NB4 (cell line): Measurements from ENCODE around the gene PARP2.
"Not testable (repeated sequence)": the region's sequence is repeated elsewhere in the genome, so short reads cannot be mapped to it uniquely, and the experiment has no call there.

Experiments
- DNase-seq: peaks from one replicate; pipeline ENCODE4 v3.0.0; 2010; ENCODE audit warnings: low read depth
- H3K4me3 ChIP-seq: one replicate; pipeline ENCODE4 v1.5.1; 2011; ENCODE audit warnings: mild to moderate bottlenecking, low read depth, low read length, moderate library complexity
- CTCF ChIP-seq: IDR thresholded peaks from one replicate; pipeline ENCODE4 v1.5.1; 2012; ENCODE audit warnings: low read depth, low read length
- MYC ChIP-seq: IDR thresholded peaks from 2 replicates; pipeline ENCODE4 v1.6.1; 2011; ENCODE audit warnings: low read depth, low read length
- POLR2A ChIP-seq: IDR thresholded peaks from 2 replicates; pipeline ENCODE4 v1.6.1; 2011; ENCODE audit warnings: mild to moderate bottlenecking; ENCODE audit not compliant: insufficient read length; ENCODE audit errors: extremely low read depth
- TF ChIP-seq, protein P1 (sequence below): IDR thresholded peaks from 2 replicates; pipeline ENCODE4 v1.6.1; 2011; ENCODE audit warnings: low read depth, low read length

The PARP2 gene

DNA sequence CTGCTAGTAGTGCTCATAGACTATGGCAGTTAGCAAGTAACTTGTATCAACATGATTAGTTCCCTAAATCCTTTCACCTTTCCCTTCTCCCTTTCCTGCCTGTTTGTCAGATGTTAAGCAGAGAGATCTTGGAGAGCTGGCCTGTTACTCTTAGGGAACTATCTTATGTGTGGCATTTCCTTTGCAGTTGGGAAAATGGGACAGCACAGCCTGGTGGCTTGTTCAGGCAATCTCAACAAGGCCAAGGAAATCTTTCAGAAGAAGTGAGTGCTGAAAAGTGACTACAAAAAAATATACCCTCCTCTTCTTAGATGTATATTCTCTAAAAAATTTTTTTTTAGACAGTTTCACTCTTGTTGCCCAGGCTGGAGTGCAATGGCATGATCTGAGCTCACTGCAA, 7.4 kb downstream of the PARP2 start:
- no peak for TF ChIP-seq POLR2A
- TF ChIP-seq CTCF = no peak
- TF ChIP-seq MYC = no peak
- TF ChIP-seq, protein P1, sequence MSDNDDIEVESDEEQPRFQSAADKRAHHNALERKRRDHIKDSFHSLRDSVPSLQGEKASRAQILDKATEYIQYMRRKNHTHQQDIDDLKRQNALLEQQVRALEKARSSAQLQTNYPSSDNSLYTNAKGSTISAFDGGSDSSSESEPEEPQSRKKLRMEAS = no peak
- no peak overlapping the region for H3K4me3 ChIP-seq
- no peak for DNase-seq

DNA sequence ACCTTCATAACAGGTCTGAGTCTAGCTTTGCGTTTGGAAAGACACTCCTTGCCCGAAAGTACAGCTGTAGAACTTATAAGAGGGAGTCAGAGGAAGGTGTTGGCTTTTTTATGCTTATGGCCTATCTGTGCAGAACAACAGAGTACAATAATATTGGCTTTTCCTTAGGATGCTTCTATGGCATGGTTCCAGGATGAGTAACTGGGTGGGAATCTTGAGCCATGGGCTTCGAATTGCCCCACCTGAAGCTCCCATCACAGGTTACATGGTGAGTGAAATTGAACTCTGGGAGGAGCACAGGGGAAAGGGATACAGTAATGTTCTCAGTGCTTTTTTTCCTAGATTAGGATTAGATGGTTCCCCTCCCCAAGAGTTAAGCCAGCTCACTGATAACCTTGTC, 13.0 kb downstream of the PARP2 start:
- no peak for DNase-seq
- TF ChIP-seq POLR2A (no peak), MYC (no peak), CTCF (no peak)
- TF ChIP-seq, protein P1 = no peak

GRCh38 chr14:20358474-20358873, 15.0 kb downstream of the PARP2 start:
- DNase-seq, H3K4me3 ChIP-seq: not testable (repeated sequence)

More for the DNA sequence above, 13.0 kb downstream of the PARP2 start:
- H3K4me3 ChIP-seq = no peak overlapping the region

DNA sequence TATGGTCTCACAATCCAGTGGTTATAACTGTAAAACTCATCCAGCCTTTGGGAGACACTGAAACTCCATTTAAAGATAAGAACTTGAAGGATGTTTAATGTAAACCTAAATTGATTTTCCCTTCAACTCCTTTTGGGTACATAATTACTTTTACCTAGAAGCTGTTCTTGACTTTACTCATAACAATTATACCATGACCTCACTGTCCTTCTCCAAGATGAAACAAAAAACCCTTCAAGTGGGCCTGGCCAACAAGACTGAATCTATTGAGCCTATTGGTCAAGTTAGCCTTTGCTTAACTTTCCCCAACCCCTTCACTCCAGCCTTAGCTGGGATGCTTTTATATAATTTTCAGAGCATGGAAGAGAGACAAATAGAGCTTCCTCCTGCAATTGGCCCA, 22.5 kb downstream of the PARP2 start:
- TF ChIP-seq, protein P1 = no peak
- TF ChIP-seq MYC (no peak), POLR2A (no peak), CTCF (no peak)
- DNase-seq = no peak

DNA sequence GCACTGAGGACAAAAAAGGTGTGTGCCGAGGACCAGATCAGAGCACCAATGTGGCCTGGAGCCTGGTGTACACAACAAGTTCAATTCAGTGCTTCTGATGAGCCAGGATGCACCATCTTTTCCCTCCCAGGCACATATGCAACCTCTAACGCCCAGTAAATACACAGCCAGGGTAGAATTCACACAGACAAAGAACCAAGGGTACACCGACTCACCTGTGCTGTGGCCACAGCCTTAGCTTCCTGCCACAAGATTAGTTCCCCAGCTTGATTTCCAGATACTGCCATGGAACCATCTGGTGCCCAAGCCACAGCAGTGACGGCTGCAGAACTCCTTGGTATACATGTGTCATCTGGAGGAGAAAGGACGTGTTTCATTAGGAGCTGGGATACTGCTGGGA, 29.4 kb downstream of the PARP2 start:
- DNase-seq = no peak
- TF ChIP-seq CTCF (no peak), POLR2A (no peak), MYC (no peak)
- TF ChIP-seq, protein P1 = no peak
- H3K4me3 ChIP-seq = no peak overlapping the region

More for the DNA sequence above, 22.5 kb downstream of the PARP2 start:
- no peak overlapping the region for H3K4me3 ChIP-seq

DNA sequence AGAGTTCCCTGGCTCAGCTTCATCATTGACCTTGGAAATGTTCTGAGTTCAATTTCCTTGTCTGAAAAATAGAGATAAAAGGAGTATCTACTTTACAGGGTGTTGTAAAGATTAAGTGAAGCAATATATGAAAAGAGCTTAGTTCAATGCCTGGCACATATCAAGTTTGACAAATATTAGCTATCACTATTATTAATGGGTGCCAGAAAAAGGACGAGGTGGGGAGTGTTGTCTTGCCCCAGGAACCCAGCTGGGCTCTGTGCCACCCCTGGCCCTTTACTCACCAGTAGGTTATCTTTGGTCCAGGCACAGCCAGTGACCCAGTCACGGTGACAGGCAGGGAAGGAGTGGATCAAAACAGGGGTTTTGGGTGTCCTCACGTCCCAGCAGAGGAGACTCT, 32.0 kb downstream of the PARP2 start:
- no peak overlapping the region for H3K4me3 ChIP-seq
- no peak for DNase-seq
- TF ChIP-seq POLR2A (no peak), CTCF (no peak), MYC (no peak)
- TF ChIP-seq, protein P1 = no peak
